Measurements from ENCODE around the gene PUSL1.
A peak's percentile ranks its signal among the peaks of the same experiment; 100 is the strongest.

The PUSL1 gene

GRCh38 chr1:1268284-1268682 lies 40.1 kb upstream of the PUSL1 start:
- Histone ChIP-seq H3K4me3 (replicated peaks; ENCODE audit: low read depth, low read length) (no peak overlapping the region), H3K36me3 (ENCODE audit: control insufficient read depth, insufficient read depth, low read length) (peaks cover 20% of the 10 kb centered on the region), H3K27me3 (replicated peaks; ENCODE audit: control insufficient read depth, insufficient read depth, low read length) (no peaks in the 10 kb centered on the region)
- TF ChIP-seq CTCF (IDR thresholded peaks at IDR 0.05; ENCODE audit: insufficient read depth, low read length, poor library complexity, severe bottlenecking), result no peak
- no peak for DNase-seq (ENCODE audit: extremely low read depth, insufficient read length)

GRCh38 chr1:1270813-1271212 lies 37.6 kb upstream of the PUSL1 start:
- TF ChIP-seq CTCF (IDR thresholded peaks at IDR 0.05; ENCODE audit: insufficient read depth, low read length, poor library complexity, severe bottlenecking), result no peak
- no peak for DNase-seq (ENCODE audit: extremely low read depth, insufficient read length)
- H3K36me3 ChIP-seq (ENCODE audit: control insufficient read depth, insufficient read depth, low read length), result peaks cover 14% of the 10 kb centered on the region
- no peaks in the 10 kb centered on the region for H3K27me3 ChIP-seq (replicated peaks; ENCODE audit: control insufficient read depth, insufficient read depth, low read length)
- H3K4me3 ChIP-seq (replicated peaks; ENCODE audit: low read depth, low read length), result no peak overlapping the region

DNA sequence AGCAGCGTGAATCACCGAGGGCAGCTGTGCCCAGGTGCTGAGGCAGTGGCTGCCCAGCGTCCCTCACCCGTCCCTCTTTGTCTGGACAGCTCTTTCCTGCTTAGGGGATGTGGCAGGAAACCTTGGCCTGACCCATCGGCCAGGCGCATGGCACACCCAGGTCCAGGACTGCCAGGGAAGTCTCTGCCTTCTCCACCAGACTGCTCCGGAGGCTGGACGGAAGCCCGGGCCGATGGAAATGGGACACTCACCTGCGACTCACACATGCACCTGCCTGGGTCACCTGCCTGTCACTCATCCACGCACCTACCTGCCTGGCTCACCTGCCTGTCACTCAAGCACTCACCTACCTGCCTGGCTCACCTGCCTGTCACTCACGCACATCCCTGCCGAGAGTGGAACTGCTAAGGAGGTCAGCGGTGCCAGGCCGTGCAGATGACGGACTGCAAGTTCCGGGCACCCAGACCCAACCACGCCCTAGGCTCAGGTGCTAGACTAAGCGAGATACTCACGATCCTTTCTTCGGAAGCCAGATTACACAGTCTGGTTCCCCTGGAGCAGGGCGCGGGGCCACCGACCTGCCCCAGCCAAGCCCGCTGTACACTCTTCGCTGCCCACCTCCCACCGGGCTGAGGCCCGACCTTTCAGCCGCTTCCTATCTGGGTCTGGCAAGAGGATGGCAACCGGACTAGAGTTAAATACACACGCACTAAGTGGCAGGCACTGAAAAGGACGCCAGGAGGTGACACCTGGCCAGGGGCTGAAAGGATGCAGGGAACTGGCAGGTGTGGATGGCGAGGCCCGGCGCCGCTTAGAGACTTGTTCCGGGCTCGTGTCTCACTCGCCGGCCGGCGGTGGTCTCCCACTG lies 35.8 kb upstream of the PUSL1 start:
- Histone ChIP-seq H3K4me3 (replicated peaks; ENCODE audit: low read depth, low read length) (peak overlapping the region; percentile 95), H3K27me3 (replicated peaks; ENCODE audit: control insufficient read depth, insufficient read depth, low read length) (no peaks in the 10 kb centered on the region), H3K36me3 (ENCODE audit: control insufficient read depth, insufficient read depth, low read length) (peaks cover 7% of the 10 kb centered on the region)
- DNase-seq (ENCODE audit: extremely low read depth, insufficient read length), result no peak
- TF ChIP-seq CTCF (IDR thresholded peaks at IDR 0.05; ENCODE audit: insufficient read depth, low read length, poor library complexity, severe bottlenecking), result no peak

- peaks cover 2% of the 10 kb centered on the region; the same call in 1 of the 2 replicates for H3K36me3 ChIP-seq (ENCODE audit: control insufficient read depth, insufficient read depth, low read length)
- no peak for TF ChIP-seq CTCF (IDR thresholded peaks at IDR 0.05; ENCODE audit: insufficient read depth, low read length, poor library complexity, severe bottlenecking)
- no peaks in the 10 kb centered on the region for H3K27me3 ChIP-seq (replicated peaks; ENCODE audit: control insufficient read depth, insufficient read depth, low read length)
- peak overlapping the region; percentile 95 for H3K4me3 ChIP-seq (replicated peaks; ENCODE audit: low read depth, low read length)
- DNase-seq (ENCODE audit: extremely low read depth, insufficient read length), result no peak
Measured at GRCh38 chr1:1273209-1273511, 35.2 kb upstream of the PUSL1 start.

DNA sequence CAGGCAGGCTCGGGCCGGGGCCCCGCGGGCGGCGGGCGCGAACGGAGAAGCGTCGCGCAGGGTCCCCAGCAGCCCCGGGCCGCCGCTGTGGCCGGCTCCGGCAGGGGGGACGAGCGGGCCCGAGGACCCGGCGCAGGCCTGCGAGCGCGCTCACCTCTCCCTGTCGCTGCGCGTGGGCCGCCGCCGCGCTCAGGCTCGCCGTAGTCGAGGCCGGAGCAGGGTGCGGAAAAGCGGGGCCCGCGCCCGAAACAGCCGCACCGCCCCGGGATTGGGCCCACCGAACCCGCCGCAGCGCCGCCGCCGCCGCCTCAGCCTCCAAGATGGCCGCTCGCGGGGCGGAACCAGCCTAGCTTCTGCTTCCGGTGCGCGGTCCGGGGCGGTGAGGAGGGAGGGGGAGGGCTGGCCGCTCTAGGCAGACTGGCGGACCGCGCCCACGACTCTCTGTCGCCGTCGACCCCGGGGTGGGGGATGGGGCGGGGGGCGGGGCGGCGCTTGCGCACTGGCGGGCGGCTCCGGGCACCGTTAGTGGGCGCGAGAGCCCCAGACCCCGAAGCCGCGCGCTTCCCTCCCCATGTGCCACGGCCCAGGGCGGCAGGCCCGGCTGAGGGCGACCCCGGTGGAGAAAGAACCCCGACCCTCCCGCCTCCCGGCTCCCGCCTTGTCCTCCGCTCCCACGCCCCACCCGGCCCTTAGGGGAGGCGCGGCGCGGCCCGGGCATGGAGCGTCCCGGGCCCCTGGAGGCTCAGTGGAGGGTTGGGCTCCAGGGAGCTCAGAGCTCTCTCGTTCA lies 34.7 kb upstream of the PUSL1 start, which contains the start of gene UBE2J2:
UBE2J2 (minus strand) TSS at position 343 of the 787 bp plus-strand sequence. CDS start 5,862 bp downstream, outside the sequence.
- H3K27me3 ChIP-seq (replicated peaks; ENCODE audit: control insufficient read depth, insufficient read depth, low read length), result no peaks in the 10 kb centered on the region
- H3K36me3 ChIP-seq (ENCODE audit: control insufficient read depth, insufficient read depth, low read length), result no peaks in the 10 kb centered on the region
- peak; percentile 89 for DNase-seq (ENCODE audit: extremely low read depth, insufficient read length)
- H3K4me3 ChIP-seq (replicated peaks; ENCODE audit: low read depth, low read length), result peak within 1 kb of the TSS; percentile 95
- TF ChIP-seq CTCF (IDR thresholded peaks at IDR 0.05; ENCODE audit: insufficient read depth, low read length, poor library complexity, severe bottlenecking), result peak; percentile 8

All from GM06990 (cell line).